Muscle of leg (tissue), 11 donors: Measurements from ENCODE around the gene SCUBE1. TPM values are rescaled to one million over a fixed set of nuclear protein-coding genes. Genes with fewer than 3 reads are reported as not detected.

Experiments
- DNase-seq: peaks from one replicate; pipeline ENCODE4 v3.0.0; 2013
- H3K27ac ChIP-seq: one replicate; pipeline ENCODE4 v1.5.1; 2013; ENCODE audit warnings: mild to moderate bottlenecking, low read length, control low read depth
- H3K27me3 ChIP-seq: one replicate; pipeline ENCODE4 v1.6.1; 2013; ENCODE audit warnings: low read length; ENCODE audit not compliant: control insufficient read depth, insufficient read depth
- H3K36me3 ChIP-seq: one replicate; pipeline ENCODE4 v1.6.1; 2013; ENCODE audit warnings: low read length; ENCODE audit not compliant: control insufficient read depth, insufficient read depth
- H3K4me1 ChIP-seq: one replicate; pipeline ENCODE4 v1.6.1; 2013; ENCODE audit warnings: low read length; ENCODE audit not compliant: control insufficient read depth, insufficient read depth
- H3K4me3 ChIP-seq: one replicate; pipeline ENCODE4 v1.5.1; 2013; ENCODE audit warnings: low read length, control low read depth
- H3K9me3 ChIP-seq: replicated peaks from 2 replicates; pipeline ENCODE4 v1.6.1; 2013; ENCODE audit warnings: low read depth, low read length; ENCODE audit not compliant: control insufficient read depth
- WGBS: methylation state at CpG from one replicate; pipeline ENCODE4 v1.1.5; 2013; ENCODE audit warnings: missing lambda C conversion rate; ENCODE audit not compliant: insufficient coverage; 5-methylcytosine and 5-hydroxymethylcytosine counted together
- polyA plus RNA-seq, 8 donors: library from polyadenylated mRNA; unstranded; fragments of 120-200 nt; gene quantifications; one replicate each; pipeline versions ENCODE4 v1.2.1 to v1.2.3, GENCODE V29; 2013; ENCODE audit warnings: inconsistent platforms in 1 of 8, low replicate concordance in 1 of 8; ENCODE audit not compliant: insufficient read length in 8 of 8, insufficient read depth in 1 of 8
- total RNA-seq: library from RNA; stranded (reverse); fragments of 120-200 nt; gene quantifications from one replicate; pipeline ENCODE4 v1.2.4, GENCODE V29; 2013

SCUBE1 gene
- total and polyA plus RNA-seq, 9 donors: 0.13 to 2.1 (median 0.45) TPM

GRCh38 chr22:43162412-43163150 is 180.6 kb downstream of the SCUBE1 start:
- Histone ChIP-seq H3K36me3 (peaks cover 35% of the 10 kb centered on the region), H3K27me3 (no peaks in the 10 kb centered on the region), H3K27ac (no peak overlapping the region), H3K4me1 (peaks cover 12% of the 10 kb centered on the region), H3K9me3 (no peaks in the 10 kb centered on the region), H3K4me3 (no peak overlapping the region)
- no peak for DNase-seq
- WGBS: 94% methylated on average over 23 of the region's 24 CpGs

GRCh38 chr22:43160497-43161126 is 182.6 kb downstream of the SCUBE1 start:
- Histone ChIP-seq H3K4me3 (no peak overlapping the region), H3K36me3 (peaks cover 31% of the 10 kb centered on the region), H3K4me1 (peaks cover 16% of the 10 kb centered on the region), H3K27me3 (no peaks in the 10 kb centered on the region), H3K27ac (no peak overlapping the region), H3K9me3 (no peaks in the 10 kb centered on the region)
- DNase-seq: no peak
- 86% methylated on average over 6 of the region's 8 CpGs for WGBS

GRCh38 chr22:43159484-43160178 is 183.5 kb downstream of the SCUBE1 start:
- Histone ChIP-seq H3K27ac (no peak overlapping the region), H3K9me3 (no peaks in the 10 kb centered on the region), H3K4me1 (peaks cover 21% of the 10 kb centered on the region), H3K36me3 (peaks cover 31% of the 10 kb centered on the region), H3K27me3 (no peaks in the 10 kb centered on the region), H3K4me3 (no peak overlapping the region)
- DNase-seq: no peak
- WGBS: 65% methylated on average over 11 of the region's 18 CpGs

DNA sequence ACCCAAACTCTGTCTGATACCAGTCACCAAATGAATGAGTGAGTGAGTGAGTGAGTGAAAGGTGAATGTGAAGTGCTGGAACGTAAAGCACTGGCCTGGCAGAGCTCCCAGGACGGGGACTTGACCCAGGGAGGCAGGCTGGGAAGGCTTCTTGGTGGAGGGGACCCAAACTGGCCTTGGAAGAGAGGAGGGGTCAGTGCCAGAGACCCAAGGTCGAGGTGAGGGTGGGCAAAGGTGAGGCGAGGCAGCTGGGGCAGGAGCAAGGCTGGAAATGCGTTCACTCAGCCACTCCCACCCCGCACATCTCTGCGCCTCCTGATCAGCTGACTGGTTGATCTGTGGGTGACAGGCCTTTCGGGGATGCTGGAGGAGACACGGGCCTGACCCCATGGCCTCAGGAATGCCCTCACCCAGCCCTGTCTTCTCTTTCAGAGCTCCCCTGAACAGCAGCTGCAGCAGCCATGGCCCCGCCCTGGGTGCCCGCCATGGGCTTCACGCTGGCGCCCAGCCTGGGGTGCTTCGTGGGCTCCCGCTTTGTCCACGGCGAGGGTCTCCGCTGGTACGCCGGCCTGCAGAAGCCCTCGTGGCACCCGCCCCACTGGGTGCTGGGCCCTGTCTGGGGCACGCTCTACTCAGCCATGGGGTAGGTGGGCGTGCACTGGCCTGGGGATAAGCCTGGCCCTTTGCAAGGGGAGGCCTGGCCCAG is 184.2 kb downstream of the SCUBE1 start:
- peaks cover 31% of the 10 kb centered on the region for H3K36me3 ChIP-seq
- WGBS: 88% methylated on average over 21 of the region's 24 CpGs
- DNase-seq: no peak
- H3K27me3 ChIP-seq: no peaks in the 10 kb centered on the region
- no peaks in the 10 kb centered on the region for H3K9me3 ChIP-seq
- peaks cover 20% of the 10 kb centered on the region for H3K4me1 ChIP-seq
- no peak overlapping the region for H3K4me3 ChIP-seq
- H3K27ac ChIP-seq: no peak overlapping the region

- H3K36me3 ChIP-seq: peaks cover 28% of the 10 kb centered on the region
- no peak overlapping the region for H3K27ac ChIP-seq
- H3K9me3 ChIP-seq: no peaks in the 10 kb centered on the region
- WGBS: 70% methylated on average over 9 of the region's 9 CpGs
- H3K4me3 ChIP-seq: no peak overlapping the region
- DNase-seq: no peak
- H3K4me1 ChIP-seq: peaks cover 15% of the 10 kb centered on the region
- H3K27me3 ChIP-seq: no peaks in the 10 kb centered on the region
Observed at GRCh38 chr22:43157874-43158546, 185.2 kb downstream of the SCUBE1 start.

- H3K27ac ChIP-seq: no peak overlapping the region
- 77% methylated on average over 12 of the region's 12 CpGs for WGBS
- no peaks in the 10 kb centered on the region for H3K9me3 ChIP-seq
- peaks cover 20% of the 10 kb centered on the region for H3K36me3 ChIP-seq
- peaks cover 26% of the 10 kb centered on the region for H3K4me1 ChIP-seq
- DNase-seq: no peak
- no peaks in the 10 kb centered on the region for H3K27me3 ChIP-seq
- no peak overlapping the region for H3K4me3 ChIP-seq
Observed at GRCh38 chr22:43156413-43156812, 186.8 kb downstream of the SCUBE1 start.

- Histone ChIP-seq H3K36me3 (peaks cover 14% of the 10 kb centered on the region), H3K4me3 (no peak overlapping the region), H3K27me3 (peaks cover 2% of the 10 kb centered on the region), H3K27ac (no peak overlapping the region), H3K4me1 (peaks cover 31% of the 10 kb centered on the region), H3K9me3 (no peaks in the 10 kb centered on the region)
- WGBS: 85% methylated on average over 1 of the region's 5 CpGs
- DNase-seq: peak; percentile 33
Observed at GRCh38 chr22:43155789-43156188, 187.4 kb downstream of the SCUBE1 start.

DNA sequence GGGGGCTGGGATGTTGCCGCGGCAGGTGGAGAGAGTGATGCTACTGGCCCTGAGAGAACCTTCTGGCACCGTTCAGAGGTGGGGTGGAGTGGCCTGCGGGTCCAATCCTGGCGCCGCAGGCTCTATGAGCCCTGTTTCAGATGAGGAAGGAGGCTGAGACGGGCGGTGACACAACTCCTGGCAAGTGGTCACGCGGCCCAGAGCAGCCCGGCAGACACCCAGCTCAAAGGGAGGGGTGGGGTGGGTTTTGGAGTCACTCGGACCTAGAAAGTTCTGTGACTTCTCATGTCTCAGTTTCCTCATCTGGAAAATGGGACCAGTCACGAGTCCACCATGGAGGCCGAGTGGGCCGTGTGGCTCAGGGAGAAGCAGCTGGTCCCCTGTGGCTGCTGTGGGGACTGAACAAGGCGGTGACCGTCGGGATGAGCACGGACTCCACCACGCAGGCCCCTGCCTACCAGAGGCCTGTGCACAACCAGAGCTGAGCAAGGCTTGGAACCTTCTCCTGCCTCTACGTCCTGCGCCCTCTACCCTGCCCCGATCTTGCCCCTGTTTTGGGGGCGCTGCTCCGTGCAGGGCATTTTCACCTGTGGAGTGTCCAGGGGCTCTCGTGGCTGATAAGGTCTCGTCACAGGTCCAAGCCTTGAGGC is 188.2 kb downstream of the SCUBE1 start:
- DNase-seq: peak; percentile 35
- peaks cover 8% of the 10 kb centered on the region for H3K36me3 ChIP-seq
- H3K4me1 ChIP-seq: peaks cover 32% of the 10 kb centered on the region
- H3K27me3 ChIP-seq: peaks cover 3% of the 10 kb centered on the region
- H3K27ac ChIP-seq: no peak overlapping the region
- H3K4me3 ChIP-seq: no peak overlapping the region
- 82% methylated on average over 24 of the region's 27 CpGs for WGBS
- H3K9me3 ChIP-seq: no peaks in the 10 kb centered on the region

GRCh38 chr22:43153899-43154298 is 189.3 kb downstream of the SCUBE1 start:
- Histone ChIP-seq H3K4me3 (no peak overlapping the region), H3K27me3 (peaks cover 3% of the 10 kb centered on the region), H3K4me1 (peaks cover 30% of the 10 kb centered on the region), H3K9me3 (no peaks in the 10 kb centered on the region), H3K27ac (peak overlapping the region; percentile 3), H3K36me3 (no peaks in the 10 kb centered on the region)
- DNase-seq: no peak
- no CpG with 5 or more reads among the region's 9 CpGs for WGBS
